ENCODE results near the gene EVC2. TPM values are rescaled to one million over a fixed set of nuclear protein-coding genes. Genes with fewer than 3 reads are reported as not detected.
A peak's percentile ranks its signal among the peaks of the same experiment; 100 is the strongest.

The EVC2 gene
- total RNA-seq, 1 experiment from 2014 or later = not detected

GRCh38 chr4:5636766-5637670, 71.3 kb downstream of the EVC2 start:
- TF ChIP-seq POLR2AphosphoS5 (IDR thresholded peaks at IDR 0.05; ENCODE audit: low read depth, low read length) = no peak
- TF ChIP-seq, protein P1, sequence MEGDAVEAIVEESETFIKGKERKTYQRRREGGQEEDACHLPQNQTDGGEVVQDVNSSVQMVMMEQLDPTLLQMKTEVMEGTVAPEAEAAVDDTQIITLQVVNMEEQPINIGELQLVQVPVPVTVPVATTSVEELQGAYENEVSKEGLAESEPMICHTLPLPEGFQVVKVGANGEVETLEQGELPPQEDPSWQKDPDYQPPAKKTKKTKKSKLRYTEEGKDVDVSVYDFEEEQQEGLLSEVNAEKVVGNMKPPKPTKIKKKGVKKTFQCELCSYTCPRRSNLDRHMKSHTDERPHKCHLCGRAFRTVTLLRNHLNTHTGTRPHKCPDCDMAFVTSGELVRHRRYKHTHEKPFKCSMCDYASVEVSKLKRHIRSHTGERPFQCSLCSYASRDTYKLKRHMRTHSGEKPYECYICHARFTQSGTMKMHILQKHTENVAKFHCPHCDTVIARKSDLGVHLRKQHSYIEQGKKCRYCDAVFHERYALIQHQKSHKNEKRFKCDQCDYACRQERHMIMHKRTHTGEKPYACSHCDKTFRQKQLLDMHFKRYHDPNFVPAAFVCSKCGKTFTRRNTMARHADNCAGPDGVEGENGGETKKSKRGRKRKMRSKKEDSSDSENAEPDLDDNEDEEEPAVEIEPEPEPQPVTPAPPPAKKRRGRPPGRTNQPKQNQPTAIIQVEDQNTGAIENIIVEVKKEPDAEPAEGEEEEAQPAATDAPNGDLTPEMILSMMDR (IDR thresholded peaks at IDR 0.05) = no peak
- TF ChIP-seq SIN3A (IDR thresholded peaks at IDR 0.05; ENCODE audit: borderline replicate concordance, insufficient read depth, low read depth, low read length) = no peak
- in situ Hi-C loops (cut with HindIII; ENCODE audit: low pct_unique_long_range_greater_than_20kb, low sequenced_read_pairs) = no loop called here
- no peak overlapping the region for H3K4me3 ChIP-seq (ENCODE audit: low read depth in 2 of 2, low read length in 2 of 2)
- POLR2A ChIA-PET = no interaction called here
- CTCF ChIA-PET = no interaction called here
- DNase-seq (ENCODE audit: low read depth, low spot score) = no peak
- intact Hi-C loops (cut with micrococcal nuclease; ENCODE audit: unreplicated experiment) = no loop called here
- H3K36me3 ChIP-seq (ENCODE audit: control insufficient read depth, insufficient read depth, low read length) = no peaks in the 10 kb centered on the region
- H3K9me3 ChIP-seq (ENCODE audit: control insufficient read depth, insufficient read depth, low read depth, low read length) = no peaks in the 10 kb centered on the region
- H3K27ac ChIP-seq (ENCODE audit: low read length) = no peak overlapping the region
- H3K4me1 ChIP-seq (ENCODE audit: control insufficient read depth, insufficient read depth, low read length) = no peaks in the 10 kb centered on the region
- no peak for ATAC-seq
- no TSS peak for BruUV-seq (replicated peaks)
- H3K27me3 ChIP-seq (ENCODE audit: control insufficient read depth, insufficient read depth, low read length) = no peaks in the 10 kb centered on the region

DNA sequence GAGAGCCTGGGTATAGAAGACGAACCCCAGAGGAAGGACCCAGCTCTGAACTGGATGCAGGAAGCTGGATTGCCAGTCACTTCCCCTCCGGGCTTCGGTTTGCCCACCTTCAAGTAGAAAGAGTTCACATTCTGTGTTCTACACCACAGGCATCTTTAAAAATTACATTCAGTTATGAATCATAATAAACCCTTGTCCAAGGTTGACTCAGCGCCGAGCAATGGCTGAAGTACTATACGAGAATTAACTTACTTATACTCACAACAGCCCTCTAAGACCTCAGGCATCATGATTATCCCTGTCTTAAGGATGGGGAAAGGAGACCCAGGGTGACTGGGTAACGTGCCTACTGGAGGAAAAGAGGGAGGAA, 72.5 kb downstream of the EVC2 start:
- H3K27me3 ChIP-seq (ENCODE audit: control insufficient read depth, insufficient read depth, low read length) = no peaks in the 10 kb centered on the region
- no TSS peak for BruUV-seq (replicated peaks)
- ChIA-PET POLR2A (no interaction called here), CTCF (no interaction called here)
- intact Hi-C loops (cut with micrococcal nuclease; ENCODE audit: unreplicated experiment) = no loop called here
- H3K36me3 ChIP-seq (ENCODE audit: control insufficient read depth, insufficient read depth, low read length) = no peaks in the 10 kb centered on the region
- DNase-seq (ENCODE audit: low read depth, low spot score) = no peak
- no peaks in the 10 kb centered on the region for H3K9me3 ChIP-seq (ENCODE audit: control insufficient read depth, insufficient read depth, low read depth, low read length)
- no peak overlapping the region for H3K27ac ChIP-seq (ENCODE audit: low read length)
- in situ Hi-C loops (cut with HindIII; ENCODE audit: low pct_unique_long_range_greater_than_20kb, low sequenced_read_pairs) = no loop called here
- no peaks in the 10 kb centered on the region for H3K4me1 ChIP-seq (ENCODE audit: control insufficient read depth, insufficient read depth, low read length)
- H3K4me3 ChIP-seq (ENCODE audit: low read depth in 2 of 2, low read length in 2 of 2) = no peak overlapping the region
- TF ChIP-seq, protein P2, sequence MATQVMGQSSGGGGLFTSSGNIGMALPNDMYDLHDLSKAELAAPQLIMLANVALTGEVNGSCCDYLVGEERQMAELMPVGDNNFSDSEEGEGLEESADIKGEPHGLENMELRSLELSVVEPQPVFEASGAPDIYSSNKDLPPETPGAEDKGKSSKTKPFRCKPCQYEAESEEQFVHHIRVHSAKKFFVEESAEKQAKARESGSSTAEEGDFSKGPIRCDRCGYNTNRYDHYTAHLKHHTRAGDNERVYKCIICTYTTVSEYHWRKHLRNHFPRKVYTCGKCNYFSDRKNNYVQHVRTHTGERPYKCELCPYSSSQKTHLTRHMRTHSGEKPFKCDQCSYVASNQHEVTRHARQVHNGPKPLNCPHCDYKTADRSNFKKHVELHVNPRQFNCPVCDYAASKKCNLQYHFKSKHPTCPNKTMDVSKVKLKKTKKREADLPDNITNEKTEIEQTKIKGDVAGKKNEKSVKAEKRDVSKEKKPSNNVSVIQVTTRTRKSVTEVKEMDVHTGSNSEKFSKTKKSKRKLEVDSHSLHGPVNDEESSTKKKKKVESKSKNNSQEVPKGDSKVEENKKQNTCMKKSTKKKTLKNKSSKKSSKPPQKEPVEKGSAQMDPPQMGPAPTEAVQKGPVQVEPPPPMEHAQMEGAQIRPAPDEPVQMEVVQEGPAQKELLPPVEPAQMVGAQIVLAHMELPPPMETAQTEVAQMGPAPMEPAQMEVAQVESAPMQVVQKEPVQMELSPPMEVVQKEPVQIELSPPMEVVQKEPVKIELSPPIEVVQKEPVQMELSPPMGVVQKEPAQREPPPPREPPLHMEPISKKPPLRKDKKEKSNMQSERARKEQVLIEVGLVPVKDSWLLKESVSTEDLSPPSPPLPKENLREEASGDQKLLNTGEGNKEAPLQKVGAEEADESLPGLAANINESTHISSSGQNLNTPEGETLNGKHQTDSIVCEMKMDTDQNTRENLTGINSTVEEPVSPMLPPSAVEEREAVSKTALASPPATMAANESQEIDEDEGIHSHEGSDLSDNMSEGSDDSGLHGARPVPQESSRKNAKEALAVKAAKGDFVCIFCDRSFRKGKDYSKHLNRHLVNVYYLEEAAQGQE (IDR thresholded peaks at IDR 0.05; ENCODE audit: insufficient read depth in 1 of 2, low read depth in 2 of 2, low read length in 1 of 2) = no peak
- no peak for TF ChIP-seq SIN3A (IDR thresholded peaks at IDR 0.05; ENCODE audit: borderline replicate concordance, insufficient read depth, low read depth, low read length)
- TF ChIP-seq, protein P1 (IDR thresholded peaks at IDR 0.05) = no peak
- no peak for TF ChIP-seq TCF7L2 (IDR thresholded peaks at IDR 0.05; ENCODE audit: low read depth, low read length)
- no peak for TF ChIP-seq POLR2AphosphoS5 (IDR thresholded peaks at IDR 0.05; ENCODE audit: low read depth, low read length)
- ATAC-seq = 0 out of 2 replicates have a peak, but pooled peaks have one; percentile 38
